KG1 (cell line): Measurements from ENCODE around the gene AMBRA1.
A peak's percentile ranks its signal among the peaks of the same experiment; 100 is the strongest.

Experiments used
- DNase-seq: peaks from one replicate; lab custom pipeline; 2025; lab: John Stamatoyannopoulos, UW

The AMBRA1 gene

DNA sequence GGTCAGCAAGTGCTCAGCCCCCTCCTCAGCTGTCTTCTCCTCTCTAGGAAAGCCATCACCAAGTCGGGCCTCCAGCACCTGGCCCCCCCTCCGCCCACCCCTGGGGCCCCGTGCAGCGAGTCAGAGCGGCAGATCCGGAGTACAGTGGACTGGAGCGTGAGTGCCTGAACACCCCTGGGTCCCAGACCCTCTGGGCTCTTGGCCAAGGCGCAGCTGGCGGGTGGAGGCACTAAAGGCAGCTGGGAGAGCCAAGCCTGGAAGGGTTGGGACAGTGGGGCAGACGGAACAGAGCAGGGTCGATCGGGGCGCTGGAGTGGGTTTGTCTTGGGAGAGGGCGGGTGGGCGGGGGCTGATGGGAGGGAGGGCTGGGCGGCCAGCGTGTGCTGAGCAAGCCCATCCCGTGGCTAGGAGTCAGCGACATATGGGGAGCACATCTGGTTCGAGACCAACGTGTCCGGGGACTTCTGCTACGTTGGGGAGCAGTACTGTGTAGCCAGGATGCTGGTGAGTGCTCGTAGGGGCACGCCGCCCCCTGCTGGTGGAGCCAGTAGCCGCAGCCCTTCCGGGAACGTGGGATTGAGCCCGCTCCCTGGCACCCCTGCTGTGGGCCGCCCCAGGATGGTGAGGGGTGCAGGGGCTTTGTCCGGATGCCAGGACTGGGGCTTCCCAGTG, 226.4 kb downstream of the AMBRA1 start:
- peak; percentile 18 for DNase-seq

DNA sequence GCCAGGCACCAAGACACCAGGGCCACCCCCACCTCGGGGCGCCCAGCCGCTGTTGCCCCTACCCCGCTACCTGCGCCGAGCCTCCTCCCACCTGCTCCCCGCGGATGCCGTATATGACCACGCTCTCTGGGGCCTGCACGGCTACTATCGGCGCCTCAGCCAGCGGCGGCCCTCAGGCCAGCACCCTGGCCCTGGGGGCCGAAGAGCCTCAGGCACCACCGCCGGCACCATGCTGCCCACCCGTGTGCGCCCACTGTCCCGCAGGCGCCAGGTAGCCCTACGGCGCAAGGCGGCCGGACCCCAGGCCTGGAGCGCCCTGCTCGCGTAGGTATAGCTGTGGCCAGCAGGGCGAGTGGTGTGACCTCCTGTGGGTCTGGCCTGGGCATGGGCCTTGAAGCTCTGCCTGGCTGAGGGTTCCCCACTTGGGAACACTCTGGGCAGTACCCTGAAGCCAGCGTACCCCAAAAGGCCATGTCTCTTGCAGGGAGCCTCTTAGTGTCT, 227.1 kb downstream of the AMBRA1 start:
- no peak for DNase-seq

- no peak for DNase-seq
Measured at GRCh38 chr11:46366260-46366659, 227.6 kb downstream of the AMBRA1 start.

GRCh38 chr11:46364791-46365190, 229.0 kb downstream of the AMBRA1 start:
- no peak for DNase-seq

DNA sequence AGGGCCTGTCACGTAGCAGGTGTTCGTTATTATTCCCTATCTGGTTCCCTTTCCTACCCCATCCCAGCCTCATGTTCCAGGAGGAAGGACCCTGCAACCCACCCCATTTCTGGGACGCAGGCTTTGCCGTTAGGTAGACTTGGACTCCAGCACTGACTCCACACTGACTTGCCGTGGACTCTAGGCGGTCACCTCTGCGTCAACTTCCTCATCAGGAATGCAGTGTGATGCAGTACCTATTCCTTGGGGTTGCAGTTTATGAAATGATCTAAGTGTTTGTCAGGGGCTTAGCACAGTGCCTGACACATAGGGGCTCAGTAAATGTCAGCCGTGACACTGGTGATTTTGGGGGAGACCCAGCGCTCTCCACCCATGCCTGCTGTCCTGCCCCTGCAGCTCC, 229.8 kb downstream of the AMBRA1 start:
- DNase-seq, result no peak

GRCh38 chr11:46363455-46364005, 230.3 kb downstream of the AMBRA1 start:
- no peak for DNase-seq

DNA sequence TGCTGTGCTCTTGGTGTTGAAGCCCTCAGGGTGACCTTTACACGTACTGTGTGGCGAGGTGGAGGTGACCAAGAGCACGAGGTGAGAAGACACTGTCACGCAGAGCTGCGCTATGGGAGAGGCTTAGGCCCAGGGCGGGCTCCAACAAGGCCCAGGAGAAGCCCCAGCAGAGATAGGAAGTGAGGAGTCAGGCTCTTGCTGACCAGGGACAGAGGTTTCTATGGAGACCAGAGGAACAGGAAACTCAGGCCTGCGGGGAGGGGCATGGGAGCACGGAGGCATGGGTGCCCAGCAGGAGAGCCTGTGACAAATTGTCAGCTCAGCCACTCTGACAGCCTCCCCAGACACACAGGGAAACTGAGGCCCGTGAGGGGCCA, 230.8 kb downstream of the AMBRA1 start:
- DNase-seq, result no peak

DNA sequence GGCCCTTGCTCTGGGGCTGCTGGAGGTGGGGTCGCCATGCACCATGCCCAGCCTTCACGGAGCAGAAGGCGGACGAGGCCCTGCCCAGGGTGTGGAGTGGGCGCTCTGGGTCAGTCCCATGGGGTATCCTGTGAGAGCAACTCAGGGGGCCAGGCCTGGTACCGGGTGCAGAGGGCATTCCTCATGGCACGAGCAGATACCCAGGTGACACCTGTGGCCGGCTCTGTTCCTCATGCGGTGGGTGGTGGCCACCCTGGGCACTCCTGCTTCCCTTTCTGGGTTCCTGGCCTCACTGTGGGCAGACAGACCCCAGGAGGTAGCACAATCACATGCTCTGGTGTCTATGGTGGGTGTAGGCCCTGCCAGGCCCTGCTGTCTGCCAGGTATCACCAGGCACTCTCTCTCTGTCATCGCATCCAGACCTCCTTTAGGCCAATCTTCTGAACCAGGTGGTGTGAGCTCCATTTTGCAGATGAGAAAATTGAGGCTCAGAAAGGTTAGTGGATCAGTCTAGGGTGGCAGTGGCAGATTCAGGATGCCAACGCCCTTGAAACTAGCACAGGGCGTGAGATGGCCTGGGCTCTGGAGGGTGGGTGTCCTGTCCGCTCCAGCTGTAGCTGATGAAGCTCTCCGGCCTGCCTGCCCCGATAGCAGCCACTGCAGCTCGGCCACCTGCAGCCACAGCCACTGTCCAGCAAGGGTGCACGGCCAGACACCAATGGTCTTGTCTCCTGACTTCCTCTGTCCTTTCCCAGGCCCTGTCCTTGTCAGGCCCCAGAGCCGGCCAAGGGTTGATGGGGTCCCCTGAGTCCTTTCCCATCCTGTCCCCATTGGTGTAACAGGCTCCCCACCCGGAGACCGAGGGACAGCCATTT, 231.4 kb downstream of the AMBRA1 start:
- no peak for DNase-seq

- DNase-seq, result peak; percentile 52
Measured at GRCh38 chr11:46361283-46362155, 232.3 kb downstream of the AMBRA1 start.

DNA sequence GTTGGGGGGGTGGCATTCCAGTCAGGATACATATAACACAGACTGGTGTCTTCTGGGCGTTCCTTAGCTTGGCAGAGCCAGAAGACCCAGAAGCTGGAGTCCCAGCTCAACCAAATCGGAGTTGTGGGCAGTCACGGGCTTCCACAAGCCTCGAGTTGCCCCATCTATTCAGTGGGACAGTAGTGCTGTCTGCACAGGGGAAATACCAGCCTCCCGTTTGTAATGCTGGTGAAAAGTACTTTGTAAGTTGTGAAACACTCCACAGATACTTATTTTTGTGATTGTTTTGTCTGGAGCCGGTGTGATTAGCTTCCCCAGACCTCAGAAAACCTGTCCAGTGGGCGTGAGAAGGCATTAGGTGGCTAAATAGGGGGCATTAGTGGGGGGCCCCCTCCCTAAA, 232.9 kb downstream of the AMBRA1 start:
- no peak for DNase-seq

- DNase-seq, result no peak
Measured at GRCh38 chr11:46359953-46360352, 233.9 kb downstream of the AMBRA1 start.

DNA sequence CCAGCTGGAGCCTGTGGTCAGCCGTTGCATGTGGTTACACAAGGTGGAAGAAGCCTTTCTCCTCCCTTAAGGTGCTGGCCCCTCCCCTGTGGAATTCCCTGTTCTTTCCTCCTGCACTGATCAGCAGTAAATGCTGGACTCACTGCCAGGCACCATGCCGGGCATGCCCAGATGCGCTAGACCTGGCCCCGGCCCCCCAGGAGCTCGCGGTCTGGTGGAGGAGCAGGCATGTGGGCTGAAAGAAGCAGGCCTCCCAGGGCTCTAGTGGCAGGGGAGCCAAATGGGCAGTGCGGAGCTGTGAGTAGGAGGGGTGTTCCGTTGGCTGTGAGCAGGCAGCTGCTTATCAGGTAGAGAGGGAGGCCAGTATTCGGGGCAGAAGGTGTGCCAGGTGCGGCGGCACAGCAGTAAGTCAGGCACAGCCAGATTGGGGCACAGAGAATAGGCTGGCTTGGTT, 236.3 kb downstream of the AMBRA1 start:
- DNase-seq, result no peak

- DNase-seq, result no peak
Measured at GRCh38 chr11:46356924-46357482, 236.8 kb downstream of the AMBRA1 start.

DNA sequence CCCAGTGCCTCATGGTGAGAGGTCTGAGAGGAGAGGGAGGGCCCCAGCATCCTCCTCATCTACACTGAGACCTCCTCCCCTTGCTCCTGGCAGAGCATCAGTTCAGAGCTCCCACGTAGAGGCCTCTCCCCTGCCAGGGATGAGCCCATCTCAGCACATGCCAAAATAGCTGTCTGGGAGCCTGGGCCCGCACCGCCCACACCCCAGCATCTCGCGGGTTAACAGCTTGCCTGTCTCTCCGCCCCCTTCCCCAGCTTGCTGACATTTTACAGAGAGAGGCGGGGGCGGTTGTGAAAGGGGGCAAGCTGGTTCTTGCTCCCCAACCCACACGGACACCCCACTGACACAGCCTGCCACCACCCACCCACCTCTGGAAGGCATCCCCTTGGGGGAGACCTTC, 240.1 kb downstream of the AMBRA1 start:
- no peak for DNase-seq

- DNase-seq, result no peak
Measured at GRCh38 chr11:46352063-46352841, 241.6 kb downstream of the AMBRA1 start.

GRCh38 chr11:46351606-46352005, 242.2 kb downstream of the AMBRA1 start:
- DNase-seq, result no peak

- DNase-seq, result no peak
Measured at GRCh38 chr11:46351148-46351547, 242.7 kb downstream of the AMBRA1 start.

- DNase-seq, result no peak
Measured at GRCh38 chr11:46350695-46351094, 243.1 kb downstream of the AMBRA1 start.

DNA sequence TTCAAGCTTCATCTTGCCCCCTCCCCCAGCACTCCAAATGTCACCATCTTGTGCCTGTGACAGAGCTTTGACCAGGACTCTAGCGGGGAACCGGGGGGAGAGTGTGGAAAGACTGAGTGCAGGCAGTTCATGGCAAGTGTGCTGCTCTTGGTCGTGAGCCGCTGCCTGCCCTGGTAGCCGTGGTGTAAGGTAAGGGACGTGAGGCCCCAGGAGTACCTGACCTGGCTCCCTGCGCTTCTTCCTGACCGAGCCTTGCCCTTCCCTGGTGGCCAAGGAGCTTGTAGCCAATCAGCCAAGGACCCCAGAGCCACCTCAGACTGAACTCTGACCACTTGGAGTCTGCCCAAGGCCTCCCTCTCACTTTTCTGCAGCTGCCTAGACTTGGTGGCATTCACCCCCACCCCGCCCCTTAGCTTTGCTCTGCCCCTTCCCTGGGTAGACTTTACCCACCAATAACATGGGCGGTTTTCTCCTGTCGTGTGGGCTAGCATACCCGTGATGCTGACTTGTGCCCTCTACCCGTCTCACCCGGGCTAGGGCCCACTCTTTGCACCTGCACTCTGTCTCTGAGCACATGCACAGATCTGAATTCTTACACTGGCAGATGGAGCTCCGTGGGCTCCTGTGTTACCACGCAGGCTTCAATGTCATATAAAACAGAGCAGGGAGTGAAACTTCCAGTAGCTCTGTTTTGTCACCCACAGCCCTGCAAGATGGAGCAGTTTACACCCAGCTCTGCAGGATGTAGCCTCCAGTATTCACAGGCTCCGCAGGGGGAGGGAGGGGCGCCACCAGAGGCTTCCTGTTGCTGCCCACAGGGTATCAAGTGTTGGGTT, 245.0 kb downstream of the AMBRA1 start:
- DNase-seq, result peak; percentile 17
